Calu3 (cell line): Measurements from ENCODE around the gene FBXO2. TPM values are rescaled to one million over a fixed set of nuclear protein-coding genes. Genes with fewer than 3 reads are reported as not detected.
A peak's percentile ranks its signal among the peaks of the same experiment; 100 is the strongest.

Experiments used
- BruUV-seq: library from RNA; stranded (reverse); fragments of 400-500 nt; replicated peaks from 2 replicates; lab custom pipeline; 2021; lab: Mats Ljungman, UMichigan
- CTCF ChIA-PET: fragments of 300-600 bp; sonication (Branson Sonifier 250); formaldehyde crosslinking; loops from one replicate; lab custom pipeline; 2022; ENCODE audit warnings: antibody characterized with exemption; lab: Charles Lee
- DNase-seq: peaks from one replicate; pipeline ENCODE4 v3.0.0; 2022
- H3K27ac Mint-ChIP-seq: one replicate; pipeline ENCODE4 v1.8.0; 2022; ENCODE audit warnings: mixed read lengths; ENCODE audit not compliant: unreplicated experiment
- H3K27me3 Mint-ChIP-seq: one replicate; pipeline ENCODE4 v1.8.0; 2022; ENCODE audit warnings: mixed read lengths; ENCODE audit not compliant: unreplicated experiment
- H3K36me3 Mint-ChIP-seq: one replicate; pipeline ENCODE4 v1.8.0; 2022; ENCODE audit warnings: mild to moderate bottlenecking, moderate library complexity, mixed read lengths; ENCODE audit not compliant: insufficient read depth, unreplicated experiment
- H3K4me1 Mint-ChIP-seq: one replicate; pipeline ENCODE4 v1.8.0; 2022; ENCODE audit warnings: mild to moderate bottlenecking, low read depth, mixed read lengths; ENCODE audit not compliant: unreplicated experiment
- H3K4me3 Mint-ChIP-seq: one replicate; pipeline ENCODE4 v1.8.0; 2022; ENCODE audit warnings: mild to moderate bottlenecking, low read depth, moderate library complexity, mixed read lengths; ENCODE audit not compliant: unreplicated experiment
- H3K9me3 Mint-ChIP-seq: one replicate; pipeline ENCODE4 v1.8.0; 2022; ENCODE audit warnings: low read depth, mixed read lengths; ENCODE audit not compliant: unreplicated experiment
- intact Hi-C: fragments of 100-400 bp; cut with micrococcal nuclease; formaldehyde crosslinking; loops from one replicate; pipeline ENCODE4 v1.10.0; 2022; ENCODE audit not compliant: unreplicated experiment
- total RNA-seq: library from RNA; stranded (reverse); gene quantifications from 2 replicates; pipeline ENCODE4 v1.2.3, GENCODE V29; 2022
- TF ChIP-seq, protein P1 (sequence below): fragments of 200-600 bp; IDR thresholded peaks from one replicate; pipeline ENCODE4 v1.8.0; 2022; ENCODE audit warnings: antibody characterized with exemption; ENCODE audit not compliant: unreplicated experiment

Gene FBXO2
- total RNA-seq, 1 experiment from 2014 or later, result 3.3 TPM

DNA sequence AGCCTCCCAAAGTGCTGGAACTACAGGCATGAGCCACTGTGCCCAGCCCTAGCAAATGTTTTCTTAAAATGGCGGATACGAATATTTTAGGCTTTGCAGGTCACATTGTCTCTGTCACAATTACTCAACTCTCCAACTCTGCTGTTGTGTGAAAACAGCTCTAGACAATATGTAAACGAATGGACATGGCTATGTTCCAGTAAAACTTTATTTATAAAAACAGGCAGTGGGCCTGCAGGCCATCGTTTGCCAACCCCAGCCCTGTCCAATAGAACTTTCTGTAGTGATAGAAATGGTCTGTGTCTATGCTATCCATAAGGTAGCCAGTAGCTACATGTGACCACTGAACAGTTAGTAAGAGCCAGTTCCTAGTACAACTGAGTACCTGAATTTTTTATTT is 5.5 kb upstream of the FBXO2 start:
- no peak for DNase-seq
- Mint-ChIP-seq H3K9me3 (no peaks in the 10 kb centered on the region), H3K27me3 (no peaks in the 10 kb centered on the region), H3K36me3 (peaks cover 6% of the 10 kb centered on the region), H3K4me1 (no peaks in the 10 kb centered on the region), H3K4me3 (no peak overlapping the region), H3K27ac (no peak overlapping the region)
- TF ChIP-seq, protein P1, sequence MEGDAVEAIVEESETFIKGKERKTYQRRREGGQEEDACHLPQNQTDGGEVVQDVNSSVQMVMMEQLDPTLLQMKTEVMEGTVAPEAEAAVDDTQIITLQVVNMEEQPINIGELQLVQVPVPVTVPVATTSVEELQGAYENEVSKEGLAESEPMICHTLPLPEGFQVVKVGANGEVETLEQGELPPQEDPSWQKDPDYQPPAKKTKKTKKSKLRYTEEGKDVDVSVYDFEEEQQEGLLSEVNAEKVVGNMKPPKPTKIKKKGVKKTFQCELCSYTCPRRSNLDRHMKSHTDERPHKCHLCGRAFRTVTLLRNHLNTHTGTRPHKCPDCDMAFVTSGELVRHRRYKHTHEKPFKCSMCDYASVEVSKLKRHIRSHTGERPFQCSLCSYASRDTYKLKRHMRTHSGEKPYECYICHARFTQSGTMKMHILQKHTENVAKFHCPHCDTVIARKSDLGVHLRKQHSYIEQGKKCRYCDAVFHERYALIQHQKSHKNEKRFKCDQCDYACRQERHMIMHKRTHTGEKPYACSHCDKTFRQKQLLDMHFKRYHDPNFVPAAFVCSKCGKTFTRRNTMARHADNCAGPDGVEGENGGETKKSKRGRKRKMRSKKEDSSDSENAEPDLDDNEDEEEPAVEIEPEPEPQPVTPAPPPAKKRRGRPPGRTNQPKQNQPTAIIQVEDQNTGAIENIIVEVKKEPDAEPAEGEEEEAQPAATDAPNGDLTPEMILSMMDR, result no peak
- BruUV-seq, result no TSS peak
- intact Hi-C loops, result no loop called here
- CTCF ChIA-PET, result no interaction called here

GRCh38 chr1:11658542-11658941 is 4.3 kb upstream of the FBXO2 start:
- H3K36me3 Mint-ChIP-seq, result peaks cover 9% of the 10 kb centered on the region
- BruUV-seq, result no TSS peak
- TF ChIP-seq, protein P1, result no peak
- H3K4me3 Mint-ChIP-seq, result no peak overlapping the region
- DNase-seq, result no peak
- CTCF ChIA-PET, result interaction anchor here (0.7 kb wide), 1 partner anchor 11 kb away, joined by 3 read pairs; no protein-coding TSS in a partner anchor
- H3K27me3 Mint-ChIP-seq, result no peaks in the 10 kb centered on the region
- H3K27ac Mint-ChIP-seq, result no peak overlapping the region
- H3K4me1 Mint-ChIP-seq, result no peaks in the 10 kb centered on the region
- intact Hi-C loops, result no loop called here
- H3K9me3 Mint-ChIP-seq, result no peaks in the 10 kb centered on the region

- H3K27ac Mint-ChIP-seq, result no peak overlapping the region
- peaks cover 14% of the 10 kb centered on the region for H3K36me3 Mint-ChIP-seq
- DNase-seq, result no peak
- TF ChIP-seq, protein P1, result no peak
- no peak overlapping the region for H3K4me3 Mint-ChIP-seq
- no peaks in the 10 kb centered on the region for H3K27me3 Mint-ChIP-seq
- intact Hi-C loops, result no loop called here
- BruUV-seq, result no TSS peak
- H3K4me1 Mint-ChIP-seq, result no peaks in the 10 kb centered on the region
- CTCF ChIA-PET, result no interaction called here
- H3K9me3 Mint-ChIP-seq, result no peaks in the 10 kb centered on the region
Observed at GRCh38 chr1:11657654-11658053, 3.4 kb upstream of the FBXO2 start.

- Mint-ChIP-seq H3K27ac (no peak overlapping the region), H3K27me3 (peaks cover 18% of the 10 kb centered on the region), H3K4me1 (peaks cover 9% of the 10 kb centered on the region), H3K36me3 (peaks cover 14% of the 10 kb centered on the region), H3K9me3 (no peaks in the 10 kb centered on the region), H3K4me3 (peak overlapping the region; percentile 58)
- no TSS peak for BruUV-seq
- CTCF ChIA-PET, result interaction anchor here (0.6 to 1.2 kb wide), 2 partner anchors 38 to 507 kb away, joined by 3 read pairs; no protein-coding TSS in a partner anchor
- intact Hi-C loops, result loop anchor here (5.0 kb wide), 1 partner anchor 62 kb away; no protein-coding TSS in a partner anchor
- no peak for DNase-seq
- TF ChIP-seq, protein P1, result no peak
Observed at GRCh38 chr1:11654939-11655808, 945 bp upstream of the FBXO2 start.
